GM18502 (cell line): Measurements from ENCODE around the gene ZNF398.
"Not testable (repeated sequence)": the region's sequence is repeated elsewhere in the genome, so short reads cannot be mapped to it uniquely, and the experiment has no call there.

Source experiments
- ATAC-seq: cut with Tn5 transposase; IDR thresholded peaks from one replicate; pipeline ENCODE4 v1.9.1; 2021; ENCODE audit warnings: mild to moderate bottlenecking; ENCODE audit not compliant: unreplicated experiment, poor library complexity

ZNF398 gene

GRCh38 chr7:149223176-149223575, 75.9 kb downstream of the ZNF398 start:
- ATAC-seq = no peak

DNA sequence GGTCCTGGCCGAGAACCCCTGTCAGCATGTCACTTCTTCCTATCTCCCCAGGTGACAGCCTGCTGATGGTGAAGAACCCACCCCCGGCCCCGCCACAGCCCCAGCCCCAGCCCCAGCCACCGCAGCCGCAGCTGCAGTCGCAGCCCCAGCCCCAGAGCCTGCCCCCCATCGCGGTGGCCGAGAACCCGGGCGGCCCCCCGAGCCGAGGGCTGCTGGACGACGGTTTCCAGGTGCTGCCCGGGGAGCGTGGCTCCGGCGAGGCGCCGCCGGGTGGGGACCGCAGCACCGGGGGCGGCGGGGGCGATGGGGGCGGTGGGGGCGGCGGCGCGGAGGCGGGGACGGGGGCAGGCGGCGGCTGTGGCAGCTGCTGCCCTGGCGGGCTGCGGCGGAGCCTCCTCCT, 76.5 kb downstream of the ZNF398 start:
- ATAC-seq = no peak

DNA sequence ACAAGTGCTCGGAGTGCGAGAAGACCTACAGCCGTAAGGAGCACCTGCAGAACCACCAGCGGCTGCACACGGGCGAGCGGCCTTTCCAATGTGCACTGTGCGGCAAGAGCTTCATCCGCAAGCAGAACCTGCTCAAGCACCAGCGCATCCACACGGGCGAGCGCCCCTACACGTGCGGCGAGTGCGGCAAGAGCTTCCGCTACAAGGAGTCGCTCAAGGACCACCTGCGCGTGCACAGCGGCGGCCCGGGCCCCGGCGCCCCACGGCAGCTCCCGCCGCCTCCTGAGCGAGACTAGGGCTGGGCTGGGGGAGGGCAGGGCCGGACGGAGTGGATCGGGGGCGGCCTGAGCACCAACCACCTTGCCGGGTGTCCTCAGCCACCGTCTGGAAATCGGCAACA, 77.1 kb downstream of the ZNF398 start:
- ATAC-seq = no peak

DNA sequence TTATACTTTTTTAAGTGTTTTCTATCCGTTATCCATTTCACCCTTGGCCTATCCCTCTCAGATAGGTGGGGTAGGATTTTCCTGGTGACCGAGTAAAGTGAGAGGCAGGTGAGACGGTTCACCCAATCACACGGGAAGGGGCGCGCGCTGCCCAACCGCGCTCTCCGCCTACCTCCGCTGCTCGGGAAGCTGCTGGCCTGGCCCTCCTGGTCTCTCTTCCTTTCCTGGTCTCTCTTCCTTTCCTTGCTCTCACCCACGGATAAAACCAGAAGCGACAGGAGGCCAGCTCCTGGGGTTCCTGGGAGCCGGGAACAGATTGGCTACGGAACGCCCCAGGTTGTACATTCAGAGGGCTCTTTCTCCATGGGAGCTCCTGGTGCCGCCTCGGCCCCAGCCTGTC, 77.9 kb downstream of the ZNF398 start:
- no peak for ATAC-seq

- no peak for ATAC-seq
These were observed 78.4 kb downstream of the ZNF398 start for GRCh38 chr7:149225656-149226055.

- ATAC-seq = not testable (repeated sequence)
These were observed 79.1 kb downstream of the ZNF398 start for GRCh38 chr7:149226366-149226765.

GRCh38 chr7:149226840-149227494, 79.7 kb downstream of the ZNF398 start:
- no peak for ATAC-seq

GRCh38 chr7:149228831-149229471, 81.7 kb downstream of the ZNF398 start:
- ATAC-seq = no peak

GRCh38 chr7:149229526-149229925, 82.3 kb downstream of the ZNF398 start:
- ATAC-seq = no peak

GRCh38 chr7:149232362-149232761, 85.1 kb downstream of the ZNF398 start:
- no peak for ATAC-seq
